GM18508 (cell line): ENCODE measurements around the gene GSTA4.
"Not testable (repeated sequence)": the region's sequence is repeated elsewhere in the genome, so short reads cannot be mapped to it uniquely, and the experiment has no call there.

Experiments
- ATAC-seq: cut with Tn5 transposase; IDR thresholded peaks from one replicate; pipeline ENCODE4 v1.9.1; 2021; ENCODE audit warnings: moderate number of reproducible peaks; ENCODE audit not compliant: insufficient read depth, unreplicated experiment

GSTA4 gene

DNA sequence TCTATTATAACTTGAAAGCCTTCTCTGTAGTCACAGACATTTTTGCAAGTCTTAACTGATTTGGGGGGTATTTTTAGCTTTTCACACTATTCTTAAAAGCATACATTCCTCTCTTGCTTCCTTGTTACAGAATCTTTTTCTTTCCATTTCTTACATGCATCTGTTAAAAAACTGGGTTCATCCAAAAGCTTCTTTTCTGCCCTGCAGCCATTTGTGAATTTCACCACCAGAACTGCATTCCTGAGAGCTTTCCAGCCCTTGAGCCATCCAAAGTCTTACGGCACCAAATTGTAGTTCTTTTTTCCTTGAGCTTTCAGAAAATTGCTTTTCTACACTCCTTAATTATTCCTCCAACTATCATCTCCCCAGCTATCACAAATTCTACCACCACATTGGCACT lies 19.7 kb upstream of the GSTA4 start:
- ATAC-seq, result no peak

DNA sequence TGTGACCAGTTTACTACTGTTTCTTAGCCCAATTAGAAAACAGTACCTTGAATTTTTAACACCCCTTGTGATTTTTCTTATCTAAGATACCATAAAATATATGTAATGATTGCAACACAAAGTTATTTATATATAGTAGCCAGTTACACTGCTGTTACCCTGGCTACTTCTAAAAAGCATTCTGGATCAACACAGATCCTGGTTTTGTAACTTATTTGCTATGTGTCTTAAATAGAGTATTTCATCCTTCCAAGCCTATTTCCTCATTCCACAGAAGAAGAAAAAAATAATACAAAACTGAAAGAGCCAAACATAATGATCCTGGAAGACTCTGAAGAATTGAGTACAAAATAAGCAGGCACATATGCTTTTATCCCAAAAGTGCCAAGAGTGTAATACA lies 19.0 kb upstream of the GSTA4 start:
- ATAC-seq, result no peak

GRCh38 chr6:53011979-53012378 lies 16.9 kb upstream of the GSTA4 start:
- no peak for ATAC-seq

DNA sequence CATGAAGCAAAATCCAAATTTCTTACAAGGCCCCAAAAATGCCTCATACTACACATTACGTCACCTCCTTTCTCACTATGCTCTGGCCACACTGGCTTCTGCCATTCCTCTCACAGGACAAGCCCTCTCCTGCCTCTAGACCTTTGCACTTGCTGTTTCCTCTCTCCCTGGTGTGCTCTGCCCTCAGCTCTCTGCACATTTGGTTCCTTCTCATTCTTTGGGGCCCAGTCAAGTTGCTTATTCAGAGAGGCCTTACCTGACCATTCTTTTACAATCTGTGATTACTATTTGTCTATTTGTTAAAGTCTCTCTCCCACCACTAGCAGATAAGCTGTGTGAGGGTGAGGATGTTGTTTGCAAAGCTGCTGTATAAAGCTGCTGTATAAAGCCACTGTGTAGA lies 15.4 kb upstream of the GSTA4 start:
- no peak for ATAC-seq

GRCh38 chr6:53009511-53009910 lies 14.4 kb upstream of the GSTA4 start:
- ATAC-seq, result no peak

GRCh38 chr6:53009056-53009455 lies 14.0 kb upstream of the GSTA4 start:
- ATAC-seq, result no peak

- ATAC-seq, result not testable (repeated sequence)
Measured at GRCh38 chr6:53008192-53008687, 13.2 kb upstream of the GSTA4 start.

- ATAC-seq, result no peak
Measured at GRCh38 chr6:53005663-53006250, 10.7 kb upstream of the GSTA4 start.

DNA sequence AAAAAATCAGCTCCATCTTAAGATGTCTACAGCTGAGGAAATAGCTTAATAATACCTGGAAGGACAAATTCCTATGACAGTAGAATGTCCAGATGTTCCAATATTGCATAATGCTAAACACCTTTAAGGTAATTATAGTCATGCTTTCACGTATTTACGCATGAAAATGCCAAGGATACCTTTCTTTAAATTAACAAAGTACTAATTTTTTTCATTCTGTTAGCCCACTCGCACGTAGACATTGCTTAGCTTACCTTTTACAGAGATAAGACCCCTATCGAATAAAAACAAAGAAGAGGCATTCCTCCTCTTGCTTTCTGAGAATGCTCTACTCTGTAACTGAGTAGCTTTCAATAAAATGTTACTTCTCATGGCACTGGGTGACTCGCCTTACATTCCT lies 4.4 kb upstream of the GSTA4 start:
- ATAC-seq, result no peak

DNA sequence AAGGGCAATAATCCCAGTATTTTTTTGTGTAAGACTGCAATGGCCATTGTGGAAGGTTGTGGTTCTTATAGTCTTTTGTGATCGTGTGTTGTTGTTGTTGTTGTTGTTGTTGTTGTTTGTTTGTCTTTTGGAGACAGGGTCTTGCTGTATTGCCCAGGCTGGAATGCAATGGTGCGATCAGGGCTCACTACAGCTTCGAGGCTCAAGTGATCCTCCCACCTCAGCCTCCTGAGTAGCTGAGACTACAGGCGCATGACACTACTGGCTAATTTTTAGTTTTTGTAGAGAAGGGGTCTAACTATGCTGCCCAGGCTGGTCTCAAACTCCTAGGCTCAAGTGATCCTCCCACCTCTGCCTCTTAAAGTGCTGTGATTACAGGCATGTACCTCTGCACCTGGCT lies 3.5 kb upstream of the GSTA4 start:
- ATAC-seq, result no peak

- no peak for ATAC-seq
Measured at GRCh38 chr6:52995913-52996645, 995 bp upstream of the GSTA4 start.

- ATAC-seq, result peak; percentile 3
Measured at GRCh38 chr6:52994839-52995088, 320 bp downstream of the GSTA4 start.

GRCh38 chr6:52994031-52994838 lies 849 bp downstream of the GSTA4 start:
- ATAC-seq, result no peak

DNA sequence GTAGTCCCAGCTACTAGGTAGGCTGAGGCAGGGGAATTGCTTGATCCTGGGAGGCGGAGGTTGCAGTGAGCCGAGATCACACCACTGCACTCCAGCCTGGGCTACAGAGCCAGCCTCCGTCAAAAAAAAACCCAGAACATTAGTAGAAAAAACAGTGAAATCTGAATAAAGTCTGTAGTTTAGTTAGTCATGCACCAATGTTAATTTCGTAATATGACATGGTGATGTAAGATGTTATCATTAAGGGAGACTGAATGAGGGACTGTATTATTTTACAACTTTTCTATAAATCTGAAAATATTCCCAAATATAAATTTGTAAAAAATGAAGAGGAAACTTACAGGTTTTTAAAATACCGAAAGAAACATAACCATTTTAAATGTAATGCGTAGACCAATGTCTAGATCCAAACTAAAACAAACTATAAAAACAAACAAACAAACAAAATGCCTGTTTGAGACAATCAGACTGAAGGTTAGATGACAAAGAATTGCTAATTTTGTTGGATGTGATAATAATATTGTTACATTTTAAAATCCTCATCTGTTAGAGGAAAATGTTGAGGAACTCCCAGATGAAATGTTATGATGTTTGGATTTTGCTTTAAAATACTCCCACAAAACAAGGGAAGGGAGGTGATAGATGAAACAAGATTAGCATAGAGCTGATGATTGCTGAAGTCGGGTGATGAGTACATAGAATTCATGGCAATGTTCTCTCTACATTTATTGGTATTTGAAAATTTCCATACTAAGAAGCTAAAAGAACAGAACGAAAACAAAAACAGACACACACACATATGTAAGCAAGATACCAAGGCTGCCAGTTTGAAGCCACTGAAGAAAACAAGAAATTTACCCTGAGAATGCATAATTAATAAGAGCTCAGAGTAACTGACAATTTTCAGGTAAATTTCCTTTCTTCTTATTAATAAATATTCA lies 1.8 kb downstream of the GSTA4 start:
- no peak for ATAC-seq

- ATAC-seq, result no peak
Measured at GRCh38 chr6:52990342-52990741, 4.7 kb downstream of the GSTA4 start.

DNA sequence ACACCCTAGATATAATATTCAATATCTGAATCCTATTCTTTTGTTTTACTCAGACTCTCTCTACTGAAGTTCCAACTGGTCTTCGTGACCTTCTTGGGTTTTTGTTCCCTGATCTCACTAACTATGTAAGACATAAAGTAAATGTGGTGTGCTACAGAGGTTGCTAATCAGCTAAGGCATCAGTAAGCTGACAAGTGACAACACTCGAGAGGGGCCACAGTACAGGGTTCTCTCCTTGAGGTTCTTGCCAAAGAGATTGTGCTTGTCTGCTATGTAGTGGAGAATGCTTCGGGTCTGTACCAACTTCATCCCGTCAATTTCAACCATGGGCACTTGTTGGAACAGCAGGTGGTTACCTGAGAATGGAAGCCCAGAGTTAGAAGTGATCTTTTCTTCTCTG lies 9.9 kb downstream of the GSTA4 start:
- no peak for ATAC-seq

GRCh38 chr6:52984247-52984646 lies 10.8 kb downstream of the GSTA4 start:
- peak; percentile 73 for ATAC-seq

DNA sequence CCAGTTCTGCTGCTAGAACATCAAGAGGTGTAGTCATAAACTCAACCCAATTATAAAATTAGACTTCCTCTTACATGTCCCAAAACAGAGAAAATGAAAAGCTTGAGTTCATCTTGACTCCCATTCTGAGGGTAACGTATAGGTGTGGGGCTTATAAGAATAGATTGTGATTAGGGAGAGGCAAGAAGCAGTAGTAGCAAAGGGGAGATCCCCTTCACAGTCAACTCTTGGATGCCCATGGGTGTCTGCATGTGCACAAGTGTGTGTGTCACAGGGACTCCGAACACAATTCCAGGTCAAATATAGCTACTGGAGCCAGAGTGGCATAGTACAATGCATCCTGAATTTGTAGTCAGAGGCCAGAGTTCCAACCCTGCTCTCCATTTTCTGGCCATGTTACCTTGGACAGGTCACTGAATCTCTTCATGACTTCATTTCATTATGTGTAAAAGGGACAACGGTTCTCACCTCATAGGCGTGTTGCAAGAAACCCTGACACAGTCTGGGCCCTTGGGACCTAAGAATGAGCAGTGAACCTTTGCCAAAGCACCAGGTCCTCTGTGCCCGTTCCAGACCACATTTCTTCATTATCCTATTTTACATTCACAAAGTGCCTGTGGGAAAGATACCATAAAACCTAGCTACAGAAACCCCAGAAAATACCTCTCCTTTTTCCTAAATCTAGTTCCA lies 11.8 kb downstream of the GSTA4 start:
- no peak for ATAC-seq

- ATAC-seq, result no peak
Measured at GRCh38 chr6:52982680-52983079, 12.4 kb downstream of the GSTA4 start.
